K562 (cell line): ENCODE measurements around the gene GRXCR1. TPM values are rescaled to one million over a fixed set of nuclear protein-coding genes. Genes with fewer than 3 reads are reported as not detected.

Experiments
- ATAC-seq: fragments of 200-7000 bp; cut with Tn5 transposase; 3 replicates; pipeline ENCODE4 v1.9.1; 2020; ENCODE audit warnings: moderate library complexity
- BruUV-seq: library from RNA; stranded (reverse); fragments of 400-500 nt; replicated peaks from 2 replicates; lab custom pipeline; 2021; lab: Mats Ljungman, UMichigan
- CTCF ChIA-PET: fragments of 300-600 bp; formaldehyde crosslinking; extraction: SDS; loops from one replicate; lab custom pipeline; 2021; ENCODE audit warnings: low intra/inter-chr PET ratio; lab: Yijun Ruan, JAX
- POLR2A ChIA-PET: fragments of 300-600, 350-650 bp; sonication (Branson Sonifier 250); formaldehyde crosslinking; extraction: SDS; loops from one replicate; lab custom pipeline; 2021; ENCODE audit warnings: antibody characterized with exemption, inconsistent platforms; lab: Yijun Ruan, JAX
- DNase-seq, 4 experiments: peaks; one replicate each; pipeline versions ENCODE4 v3.0.0 to v3.0.0-alpha.2; 2011 to 2018; ENCODE audit warnings: low spot score in 3 of 4, mixed read lengths in 3 of 4; ENCODE audit errors: extremely low read depth in 1 of 4
- FAIRE-seq: peaks from 2 replicates; lab custom pipeline; 2011; peaks lifted over from hg19 to GRCh38; lab: Jason Lieb, UNC
- H2AFZ ChIP-seq: 2 replicates; pipeline ENCODE4 v1.6.0; 2011; ENCODE audit warnings: low read depth, low read length, control low read depth, inconsistent platforms
- H3K27ac ChIP-seq: fragments of 200-600 bp; 3 replicates; pipeline ENCODE4 v1.8.0; 2011; ENCODE audit warnings: low read depth, mild to moderate bottlenecking, control low read depth, inconsistent platforms, low read length, moderate library complexity, mixed read lengths; ENCODE audit errors: extremely low read depth
- H3K27me3 ChIP-seq, 2 experiments: fragments of 300-600 bp in 1 of 2; 2 replicates in 1 of 2; 3 replicates in 1 of 2; pipeline versions ENCODE4 v1.6.0 to v1.8.0; 2011; ENCODE audit warnings: inconsistent platforms in 2 of 2, low read length in 2 of 2, mild to moderate bottlenecking in 1 of 2, mixed read lengths in 1 of 2, moderate library complexity in 1 of 2; ENCODE audit not compliant: control insufficient read depth in 2 of 2, insufficient read depth in 2 of 2
- H3K36me3 ChIP-seq: fragments of 300-600 bp; 3 replicates; pipeline ENCODE4 v1.8.0; 2011; ENCODE audit warnings: mild to moderate bottlenecking, low read length, inconsistent platforms; ENCODE audit not compliant: control insufficient read depth, insufficient read depth
- H3K4me1 ChIP-seq, 2 experiments: fragments of 200-600 bp in 1 of 2; replicated peaks in 1 of 2; 2 replicates in 1 of 2; 3 replicates in 1 of 2; pipeline versions ENCODE4 v1.5.1 to v1.8.0; 2011; ENCODE audit warnings: inconsistent platforms in 2 of 2, low read length in 2 of 2, mild to moderate bottlenecking in 1 of 2, mixed read lengths in 1 of 2, moderate library complexity in 1 of 2; ENCODE audit not compliant: control insufficient read depth in 2 of 2, insufficient read depth in 2 of 2
- H3K4me2 ChIP-seq: 2 replicates; pipeline ENCODE4 v1.6.1; 2011; ENCODE audit warnings: low read length, control low read depth, inconsistent platforms, mixed read lengths; ENCODE audit not compliant: insufficient read depth
- H3K4me3 ChIP-seq: fragments of 200-600 bp; sonication (generic), shearing (Covaris generic); 2 replicates; pipeline ENCODE4 v1.5.1; 2016; ENCODE audit warnings: control low read depth, inconsistent platforms
- H3K79me2 ChIP-seq: fragments of 200-600 bp; 3 replicates; pipeline ENCODE4 v1.8.0; 2011; ENCODE audit warnings: low read length, inconsistent platforms; ENCODE audit not compliant: control insufficient read depth, insufficient read depth
- H3K9ac ChIP-seq, 2 experiments: 2 replicates each; pipeline versions ENCODE4 v1.6.0 to v1.6.1; 2011; ENCODE audit warnings: low read depth in 2 of 2, low read length in 2 of 2, control low read depth in 1 of 2, inconsistent platforms in 1 of 2, mild to moderate bottlenecking in 1 of 2, mixed read lengths in 1 of 2; ENCODE audit not compliant: insufficient read depth in 1 of 2
- H3K9me1 ChIP-seq: one replicate; pipeline ENCODE4 v1.6.0; 2011; ENCODE audit warnings: inconsistent platforms, mild to moderate bottlenecking, low read length, moderate library complexity; ENCODE audit not compliant: control insufficient read depth, insufficient read depth
- H3K9me3 ChIP-seq: replicated peaks from 2 replicates; pipeline ENCODE4 v1.5.1; 2011; ENCODE audit warnings: low read depth, low read length, inconsistent platforms; ENCODE audit not compliant: control insufficient read depth, insufficient read depth
- H4K20me1 ChIP-seq: replicated peaks from 2 replicates; pipeline ENCODE4 v1.6.1; 2011; ENCODE audit warnings: low read length, inconsistent platforms, mixed read lengths; ENCODE audit not compliant: control insufficient read depth, insufficient read depth
- BHLHE40 ChIP-seq: IDR thresholded peaks from 2 replicates; pipeline ENCODE4 v1.6.1; 2011; ENCODE audit warnings: low read length, improper control_type of control experiment
- DIDO1 ChIP-seq: fragments of 450-650 bp; IDR thresholded peaks from 2 replicates; pipeline ENCODE4 v1.6.1; 2016; ENCODE audit warnings: low read depth, missing biosample characterization, missing genetic modification characterization
- KAT7 ChIP-seq: sonication (generic); formaldehyde crosslinking; IDR thresholded peaks from 2 replicates; pipeline ENCODE4 v1.8.0; 2022; ENCODE audit warnings: missing genetic modification reagents, mild to moderate bottlenecking, borderline replicate concordance
- MCM7 ChIP-seq, 2 experiments: fragments of 450-650 bp; IDR thresholded peaks; 2 replicates each; pipeline ENCODE4 v1.6.1; 2016 to 2018
- SP1 ChIP-seq: sonication (generic); formaldehyde crosslinking; IDR thresholded peaks from 2 replicates; pipeline ENCODE4 v1.8.1; 2022; ENCODE audit warnings: mild to moderate bottlenecking, missing genetic modification reagents
- TCF3 ChIP-seq: sonication (generic); formaldehyde crosslinking; IDR thresholded peaks from 2 replicates; pipeline ENCODE4 v1.4.0; 2020; ENCODE audit warnings: mild to moderate bottlenecking, missing genetic modification reagents
- TOE1 ChIP-seq, 2 experiments: fragments of 450-650 bp in 1 of 2; sonication (generic) in 1 of 2; formaldehyde crosslinking in 1 of 2; IDR thresholded peaks; 2 replicates each; pipeline versions ENCODE4 v1.7.1 to v1.8.0; 2016 to 2022; ENCODE audit warnings: borderline replicate concordance in 2 of 2, mild to moderate bottlenecking in 2 of 2, antibody characterized with exemption in 1 of 2, inconsistent platforms in 1 of 2, low read depth in 1 of 2, missing genetic modification reagents in 1 of 2, moderate library complexity in 1 of 2
- ZNF146 ChIP-seq: IDR thresholded peaks from one replicate; pipeline ENCODE4 v1.6.1; 2018; ENCODE audit warnings: missing compliant biosample characterization; ENCODE audit not compliant: unreplicated experiment
- WGBS: fragments of 100-300 bp; shearing (Covaris generic); methylation state at CpG from one replicate; pipeline ENCODE4 v1.1.6; 2016; ENCODE audit warnings: low coverage, mixed read lengths; ENCODE audit not compliant: insufficient coverage; ENCODE audit errors: missing lambda C conversion rate; 5-methylcytosine and 5-hydroxymethylcytosine counted together
- in situ Hi-C: fragments of 300-500 bp; cut with MboI; formaldehyde crosslinking; loops from 4 replicates; pipeline ENCODE4 v1.15.0; 2018; ENCODE audit warnings: inconsistent platforms, mixed read lengths
- intact Hi-C: fragments of 100-400 bp; cut with micrococcal nuclease; formaldehyde crosslinking; loops from 2 replicates; pipeline ENCODE4 v1.14.2; 2022
- polyA plus RNA-seq, 8 experiments: library from polyadenylated mRNA; depleted of rRNA in 4 of 8; stranded (reverse) in 5 of 8; unstranded in 3 of 8; fragments of >200 nt; fragmentation: Nextera tagmentation in 2 of 8; fragmentation: Illumina TruSeq in 1 of 8; extraction: Ambion mirVana in 2 of 8; extraction: Trizol in 1 of 8; gene quantifications; 2 replicates each; pipeline versions ENCODE4 v1.2.1 to v1.2.3, GENCODE V29; 2011 to 2014; ENCODE audit warnings: inconsistent platforms in 1 of 8, missing spikeins in 1 of 8
- total RNA-seq, 7 experiments: library from RNA; depleted of rRNA in 6 of 7; stranded (reverse); fragments of >200 nt in 6 of 7; fragmentation: Illumina TruSeq in 2 of 7; extraction: Trizol in 2 of 7; gene quantifications; 2 replicates each; pipeline versions ENCODE4 v1.2.1 to v1.2.3, GENCODE V29; 2011 to 2021; ENCODE audit warnings: low replicate concordance in 1 of 7
- TF ChIP-seq, protein P1 (sequence below): fragments of 450-650 bp; IDR thresholded peaks from 2 replicates; pipeline ENCODE4 v1.6.1; 2016; ENCODE audit warnings: low read depth, mild to moderate bottlenecking, moderate library complexity

GRXCR1 gene
- total and polyA plus RNA-seq, 9 of the 15 experiments (the other 6 are each of a cell fraction or from before 2014, with no cell fraction given), result not detected

DNA sequence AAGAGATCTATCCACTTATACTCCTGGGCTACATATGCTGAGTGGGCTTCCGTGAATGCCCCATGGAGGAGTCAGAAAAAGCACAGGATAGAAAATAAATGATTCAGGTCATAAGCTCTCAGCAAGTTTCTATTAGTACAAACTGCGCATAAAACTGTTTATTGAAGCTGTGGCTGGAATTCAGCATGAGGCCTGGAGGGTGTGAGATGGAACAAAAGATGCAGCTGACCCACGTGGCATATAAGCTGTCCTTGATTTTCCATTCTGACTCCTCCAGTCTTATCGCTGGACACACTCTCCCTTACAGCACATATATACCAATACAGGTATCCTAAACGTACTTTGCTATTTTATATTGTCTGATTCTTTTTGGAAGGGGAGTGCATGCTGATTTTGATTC lies 17.9 kb downstream of the GRXCR1 start:
- CTCF ChIA-PET, result no interaction called here
- 5% methylated on average over 5 of the region's 5 CpGs for WGBS
- H3K27me3 ChIP-seq, result no peaks in the 10 kb centered on the region

DNA sequence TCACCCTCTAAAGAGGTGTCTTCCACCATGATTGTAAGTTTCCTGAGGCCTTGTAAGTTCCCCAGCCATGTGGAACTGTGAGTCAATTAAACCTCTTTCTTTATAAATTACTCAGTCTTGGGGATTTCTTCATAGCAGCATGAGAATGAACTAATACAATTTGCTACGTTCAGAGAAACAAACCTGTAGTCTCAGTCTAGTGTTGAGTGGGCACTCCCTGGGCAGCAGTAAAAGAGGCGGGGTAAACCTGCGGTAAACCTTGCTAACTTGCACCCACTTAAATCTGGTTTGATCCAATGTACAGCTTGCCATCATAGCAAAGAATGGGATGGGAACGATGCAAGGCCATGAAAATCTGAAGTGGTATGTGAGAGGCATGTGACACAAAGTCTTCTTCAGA lies 22.4 kb downstream of the GRXCR1 start:
- WGBS, result 0% methylated on average over 4 of the region's 4 CpGs
- H3K27me3 ChIP-seq, result no peaks in the 10 kb centered on the region
- CTCF ChIA-PET, result no interaction called here
- no peaks in the 10 kb centered on the region for H4K20me1 ChIP-seq
- DNase-seq (no peak), FAIRE-seq (no peak), ATAC-seq (no peak)
- TF ChIP-seq ZNF146 (no peak), SP1 (CRISPR knock-in tag) (no peak), MCM7 (IDR thresholded peaks at IDR 0.05) (no peak), BHLHE40 (no peak)
- intact Hi-C loops, result no loop called here
- no peaks in the 10 kb centered on the region for H3K36me3 ChIP-seq
- no peaks in the 10 kb centered on the region for H3K9me1 ChIP-seq
- no TSS peak for BruUV-seq
- POLR2A ChIA-PET, result no interaction called here
- no peaks in the 10 kb centered on the region for H3K4me1 ChIP-seq
- H3K4me3 ChIP-seq, result no peak overlapping the region
- in situ Hi-C loops, result no loop called here
- H3K9me3 ChIP-seq, result no peaks in the 10 kb centered on the region
- H3K9ac ChIP-seq, result no peak overlapping the region
- H2AFZ ChIP-seq, result no peak overlapping the region
- H3K79me2 ChIP-seq, result no peaks in the 10 kb centered on the region
- H3K4me2 ChIP-seq, result no peak overlapping the region
- H3K27ac ChIP-seq, result no peak overlapping the region

More for the DNA sequence above, 17.9 kb downstream of the GRXCR1 start:
- no peak overlapping the region for H3K9ac ChIP-seq
- H3K4me2 ChIP-seq, result no peak overlapping the region
- H3K36me3 ChIP-seq, result no peaks in the 10 kb centered on the region
- FAIRE-seq, result no peak
- TF ChIP-seq KAT7 (CRISPR knock-in tag) (no peak), TOE1 (IDR thresholded peaks at IDR 0.05; ENCODE audit: borderline replicate concordance) (no peak), TOE1 (CRISPR knock-in tag; IDR thresholded peaks at IDR 0.05; ENCODE audit: borderline replicate concordance, low read depth) (no peak), TCF3 (CRISPR knock-in tag) (no peak), DIDO1 (tag) (no peak)
- TF ChIP-seq, protein P1, sequence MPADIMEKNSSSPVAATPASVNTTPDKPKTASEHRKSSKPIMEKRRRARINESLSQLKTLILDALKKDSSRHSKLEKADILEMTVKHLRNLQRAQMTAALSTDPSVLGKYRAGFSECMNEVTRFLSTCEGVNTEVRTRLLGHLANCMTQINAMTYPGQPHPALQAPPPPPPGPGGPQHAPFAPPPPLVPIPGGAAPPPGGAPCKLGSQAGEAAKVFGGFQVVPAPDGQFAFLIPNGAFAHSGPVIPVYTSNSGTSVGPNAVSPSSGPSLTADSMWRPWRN, result no peak
- TF ChIP-seq, all 486 proteins: peak for 0
- H3K4me3 ChIP-seq, result no peak overlapping the region
- H3K9me1 ChIP-seq, result no peaks in the 10 kb centered on the region
- no peaks in the 10 kb centered on the region for H4K20me1 ChIP-seq
- intact Hi-C loops (no loop called here), in situ Hi-C loops (no loop called here)
- DNase-seq (no peak), ATAC-seq (no peak)
- no TSS peak for BruUV-seq
- no peaks in the 10 kb centered on the region for H3K9me3 ChIP-seq
- H3K79me2 ChIP-seq, result no peaks in the 10 kb centered on the region
- H3K4me1 ChIP-seq, result no peaks in the 10 kb centered on the region
- POLR2A ChIA-PET, result no interaction called here
- no peak overlapping the region for H3K27ac ChIP-seq
- H2AFZ ChIP-seq, result no peak overlapping the region
